H1 (cell line): ENCODE data around the gene IFT25. TPM values are rescaled to one million over a fixed set of nuclear protein-coding genes. Genes with fewer than 3 reads are reported as not detected.

Experiments used
- CTCF ChIA-PET: fragments of 300-600 bp; sonication (Branson Sonifier 250); formaldehyde crosslinking; loops from one replicate; lab custom pipeline; 2021; ENCODE audit not compliant: partially characterized antibody; lab: Charles Lee
- POLR2A ChIA-PET: fragments of 300-600 bp; sonication (Branson Sonifier 250); formaldehyde crosslinking; loops from one replicate; lab custom pipeline; 2021; ENCODE audit warnings: inconsistent platforms; ENCODE audit not compliant: partially characterized antibody; lab: Charles Lee
- DNase-seq, 2 experiments: peaks; one replicate each; pipeline versions ENCODE4 v3.0.0 to v3.0.0-alpha.2; 2010 to 2022; ENCODE audit warnings: low spot score in 2 of 2, low read depth in 1 of 2, mixed read lengths in 1 of 2
- FAIRE-seq: peaks from 2 replicates; lab custom pipeline; 2011; peaks lifted over from hg19 to GRCh38; lab: Jason Lieb, UNC
- H2AFZ ChIP-seq: 2 replicates; pipeline ENCODE4 v1.8.1; 2012; ENCODE audit warnings: low read length, inconsistent platforms
- H2AK5ac ChIP-seq: 2 replicates; pipeline ENCODE4 v1.6.1; 2013; ENCODE audit warnings: low read depth, low read length
- H2BK120ac ChIP-seq: replicated peaks from 2 replicates; pipeline ENCODE3; 2013; ENCODE audit warnings: low read depth, low read length, inconsistent platforms
- H2BK12ac ChIP-seq: 2 replicates; pipeline ENCODE4 v1.6.1; 2013; ENCODE audit warnings: low read depth, low read length
- H2BK15ac ChIP-seq: 2 replicates; pipeline ENCODE4 v1.6.1; 2013; ENCODE audit warnings: low read length
- H2BK20ac ChIP-seq: 2 replicates; pipeline ENCODE4 v1.6.1; 2013; ENCODE audit warnings: low read length
- H2BK5ac ChIP-seq: 2 replicates; pipeline ENCODE4 v1.6.1; 2013; ENCODE audit warnings: low read depth, low read length
- H3K14ac ChIP-seq: 2 replicates; pipeline ENCODE4 v1.6.1; 2013; ENCODE audit warnings: inconsistent platforms; ENCODE audit not compliant: insufficient read length
- H3K18ac ChIP-seq: 2 replicates; pipeline ENCODE4 v1.6.1; 2013; ENCODE audit warnings: low read length; ENCODE audit errors: extremely low read depth
- H3K23ac ChIP-seq: 2 replicates; pipeline ENCODE4 v1.6.1; 2013; ENCODE audit warnings: inconsistent platforms; ENCODE audit not compliant: insufficient read length
- H3K23me2 ChIP-seq: 2 replicates; pipeline ENCODE4 v1.6.1; 2013; ENCODE audit warnings: low read depth, low read length
- H3K27ac ChIP-seq: 2 replicates; pipeline ENCODE4 v1.6.1; 2011; ENCODE audit warnings: low read depth, low read length, inconsistent platforms
- H3K27me3 ChIP-seq, 4 experiments: replicated peaks in 1 of 4; 1 replicate in 1 of 4; 2 replicates in 3 of 4; pipeline versions ENCODE4 v1.6.1 to v1.8.1; 2011 to 2013; ENCODE audit warnings: low read length in 3 of 4, mild to moderate bottlenecking in 3 of 4, inconsistent platforms in 2 of 4, mixed read lengths in 2 of 4, moderate library complexity in 1 of 4; ENCODE audit not compliant: control insufficient read depth in 3 of 4, insufficient read depth in 3 of 4; ENCODE audit errors: extremely low read depth in 1 of 4
- H3K36me3 ChIP-seq, 4 experiments: 2 replicates each; pipeline versions ENCODE4 v1.6.1 to v1.8.1; 2011 to 2013; ENCODE audit warnings: mild to moderate bottlenecking in 4 of 4, low read length in 3 of 4, moderate library complexity in 2 of 4, control low read depth in 1 of 4, inconsistent platforms in 1 of 4; ENCODE audit not compliant: insufficient read depth in 4 of 4, control insufficient read depth in 2 of 4
- H3K4ac ChIP-seq: replicated peaks from 2 replicates; pipeline ENCODE3; 2013; ENCODE audit warnings: low read length, low read depth, mixed read lengths, inconsistent platforms; ENCODE audit not compliant: insufficient read length
- H3K4me1 ChIP-seq, 4 experiments: replicated peaks in 1 of 4; 1 replicate in 1 of 4; 2 replicates in 3 of 4; pipeline versions ENCODE4 v1.6.1 to v1.8.1; 2011 to 2013; ENCODE audit warnings: low read length in 3 of 4, inconsistent platforms in 2 of 4, mixed read lengths in 1 of 4; ENCODE audit not compliant: insufficient read depth in 4 of 4, control insufficient read depth in 3 of 4
- H3K4me2 ChIP-seq, 2 experiments: 2 replicates each; pipeline versions ENCODE4 v1.6.1 to v1.8.1; 2011 to 2013; ENCODE audit warnings: low read depth in 2 of 2, low read length in 2 of 2, control low read depth in 1 of 2, inconsistent platforms in 1 of 2, mild to moderate bottlenecking in 1 of 2; ENCODE audit not compliant: insufficient read depth in 1 of 2
- H3K4me3 ChIP-seq, 4 experiments: fragments of 200-600, 300-600 bp in 1 of 4; sonication (generic), shearing (Covaris generic), sonication (Bioruptor Twin) in 1 of 4; 2 replicates each; pipeline versions ENCODE4 v1.5.1 to v1.8.1; 2011 to 2016; ENCODE audit warnings: low read length in 4 of 4, low read depth in 3 of 4, control low read depth in 2 of 4, inconsistent platforms in 2 of 4, mild to moderate bottlenecking in 2 of 4, mixed read lengths in 1 of 4, moderate library complexity in 1 of 4; ENCODE audit not compliant: insufficient read depth in 2 of 4; ENCODE audit errors: extremely low read depth in 1 of 4
- H3K56ac ChIP-seq: replicated peaks from 2 replicates; pipeline ENCODE3; 2013; ENCODE audit warnings: low read depth, mild to moderate bottlenecking, mixed read lengths, low read length, inconsistent platforms; ENCODE audit not compliant: insufficient read length
- H3K79me1 ChIP-seq: 2 replicates; pipeline ENCODE4 v1.6.1; 2013; ENCODE audit warnings: low read depth, low read length, control low read depth
- H3K79me2 ChIP-seq, 2 experiments: 2 replicates each; pipeline versions ENCODE4 v1.6.1 to v1.8.1; 2012 to 2013; ENCODE audit warnings: low read length in 2 of 2, mild to moderate bottlenecking in 2 of 2, inconsistent platforms in 1 of 2; ENCODE audit not compliant: insufficient read depth in 2 of 2, control insufficient read depth in 1 of 2
- H3K9ac ChIP-seq, 4 experiments: replicated peaks in 1 of 4; 1 replicate in 1 of 4; 2 replicates in 3 of 4; pipeline versions ENCODE4 v1.6.1 to v1.8.1; 2011 to 2013; ENCODE audit warnings: low read depth in 3 of 4, low read length in 3 of 4, control low read depth in 2 of 4, mild to moderate bottlenecking in 2 of 4, moderate library complexity in 2 of 4, inconsistent platforms in 1 of 4; ENCODE audit errors: extremely low read depth in 1 of 4
- H3K9me3 ChIP-seq, 2 experiments: 2 replicates each; pipeline versions ENCODE4 v1.6.1 to v1.8.1; 2012 to 2013; ENCODE audit warnings: mild to moderate bottlenecking in 2 of 2, moderate library complexity in 2 of 2, control low read depth in 1 of 2, inconsistent platforms in 1 of 2, low read depth in 1 of 2, low read length in 1 of 2, mixed read lengths in 1 of 2; ENCODE audit not compliant: insufficient read depth in 2 of 2
- H4K20me1 ChIP-seq, 2 experiments: replicated peaks in 1 of 2; 2 replicates each; pipeline versions ENCODE3 to v1.8.1; 2011 to 2013; ENCODE audit warnings: inconsistent platforms in 2 of 2, low read length in 2 of 2, mild to moderate bottlenecking in 1 of 2; ENCODE audit not compliant: insufficient read depth in 2 of 2, control insufficient read depth in 1 of 2
- H4K5ac ChIP-seq: 2 replicates; pipeline ENCODE4 v1.6.1; 2013; ENCODE audit warnings: low read length, low read depth, mixed read lengths, inconsistent platforms; ENCODE audit not compliant: insufficient read length
- H4K8ac ChIP-seq: 2 replicates; pipeline ENCODE4 v1.8.0; 2013; ENCODE audit warnings: mild to moderate bottlenecking, moderate library complexity, low read length, inconsistent platforms; ENCODE audit not compliant: insufficient read depth; ENCODE audit errors: extremely low read depth
- H4K91ac ChIP-seq: replicated peaks from 2 replicates; pipeline ENCODE3; 2013; ENCODE audit warnings: low read length, mixed read lengths, inconsistent platforms; ENCODE audit not compliant: insufficient read length
- CEBPB ChIP-seq: IDR thresholded peaks from 2 replicates; pipeline ENCODE4 v1.6.1; 2012; ENCODE audit warnings: low read depth, low read length
- EGR1 ChIP-seq: IDR thresholded peaks from 2 replicates; pipeline ENCODE4 v1.6.1; 2011; ENCODE audit warnings: low read depth, low read length, borderline replicate concordance
- EZH2 ChIP-seq: fragments of 200-600 bp; sonication (generic); IDR thresholded peaks from 2 replicates; pipeline ENCODE4 v1.7.1; 2012; ENCODE audit warnings: low read depth, mild to moderate bottlenecking, moderate library complexity, low read length, inconsistent platforms; ENCODE audit not compliant: severe bottlenecking
- FOSL1 ChIP-seq: IDR thresholded peaks from 2 replicates; pipeline ENCODE4 v1.6.1; 2011; ENCODE audit warnings: mild to moderate bottlenecking, low read depth, low read length, moderate library complexity; ENCODE audit not compliant: insufficient read depth
- HDAC6 ChIP-seq: IDR thresholded peaks from one replicate; pipeline ENCODE4 v1.7.1; 2012; ENCODE audit warnings: low read depth, mild to moderate bottlenecking, inconsistent platforms, low read length, moderate library complexity
- KDM1A ChIP-seq: fragments of 200-600, 300-600 bp; sonication (generic); IDR thresholded peaks from 2 replicates; pipeline ENCODE4 v1.7.1; 2016; ENCODE audit warnings: mild to moderate bottlenecking, low read length, borderline replicate concordance
- POU5F1 ChIP-seq: IDR thresholded peaks from 2 replicates; pipeline ENCODE4 v1.6.1; 2011; ENCODE audit warnings: low read depth, mild to moderate bottlenecking, low read length, moderate library complexity
- RNF2 ChIP-seq: fragments of 200-900, 300-1000 bp; sonication (generic); IDR thresholded peaks from 2 replicates; pipeline ENCODE4 v1.7.1; 2016; ENCODE audit warnings: borderline replicate concordance, low read depth, mild to moderate bottlenecking, antibody characterized with exemption, low read length; ENCODE audit not compliant: poor library complexity, severe bottlenecking; ENCODE audit errors: missing control alignments
- SIRT6 ChIP-seq: IDR thresholded peaks from one replicate; pipeline ENCODE4 v1.7.1; 2012; ENCODE audit warnings: low read length, inconsistent platforms
- SP1 ChIP-seq: IDR thresholded peaks from 2 replicates; pipeline ENCODE4 v1.6.1; 2011; ENCODE audit warnings: low read depth, low read length
- SP4 ChIP-seq: IDR thresholded peaks from 2 replicates; pipeline ENCODE4 v1.6.1; 2012; ENCODE audit warnings: low read length, inconsistent platforms
- polyA plus RNA-seq, 7 experiments: library from polyadenylated mRNA; depleted of rRNA in 3 of 7; stranded (reverse) in 5 of 7; unstranded in 2 of 7; fragments of >200 nt in 5 of 7; fragments of 200-250 nt in 2 of 7; gene quantifications; 1 replicate in 5 of 7; 2 replicates in 1 of 7; 4 replicates in 1 of 7; pipeline versions ENCODE4 v1.2.1 to v1.2.3, GENCODE V29; 2011 to 2013; ENCODE audit warnings: missing spikeins in 2 of 7, mixed read lengths in 2 of 7
- total RNA-seq: library from RNA; stranded (reverse); fragmentation: NEBNext Ultra II Directional; extraction: Animal tissue kit (Norgen Biotek cat#: 25700); gene quantifications from 2 replicates; pipeline ENCODE4 v1.2.1, GENCODE V29; 2021
- TF ChIP-seq, protein P1 (sequence below): IDR thresholded peaks from 2 replicates; pipeline ENCODE4 v1.6.1; 2012; ENCODE audit warnings: low read length, inconsistent platforms
- TF ChIP-seq, protein P2 (sequence below): IDR thresholded peaks from 2 replicates; pipeline ENCODE4 v1.6.1; 2012; ENCODE audit warnings: inconsistent platforms

Gene IFT25
- total and polyA plus RNA-seq, 2 of the 8 experiments (the other 6 are each of a cell fraction or from before 2014, with no cell fraction given): 15.0 to 36.3 TPM

DNA sequence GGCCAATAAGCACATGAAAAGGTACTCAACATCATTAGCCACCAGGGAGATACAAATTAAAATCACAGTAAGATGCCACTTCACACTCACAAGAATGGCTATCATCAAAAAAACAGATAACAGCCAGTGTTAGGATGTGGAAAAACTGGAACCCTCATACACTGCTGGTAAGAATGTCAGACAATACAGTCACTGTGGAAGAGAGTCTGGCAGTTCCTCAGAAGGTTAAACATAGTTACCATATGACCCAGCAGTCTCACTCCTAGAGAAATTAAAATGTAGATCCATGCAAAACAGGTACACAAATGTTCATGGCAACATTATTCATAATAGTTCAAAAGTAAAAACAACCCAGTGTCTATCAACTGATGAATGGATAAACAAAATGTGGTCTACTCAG, 39.2 kb upstream of the IFT25 start:
- Histone ChIP-seq H3K27ac (no peak overlapping the region), H3K4me3 (no peak overlapping the region), H3K79me2 (no peaks in the 10 kb centered on the region), H3K4ac (no peak overlapping the region), H2BK20ac (no peak overlapping the region), H3K79me1 (no peaks in the 10 kb centered on the region), H2BK5ac (no peak overlapping the region), H3K4me1 (peaks cover 0 to 5% (median 0%) of the 10 kb centered on the region in 4 experiments; a peak in 2 of 7 replicates), H2BK12ac (no peak overlapping the region), H3K36me3 (no peaks in the 10 kb centered on the region), H3K18ac (no peak overlapping the region), H3K56ac (no peak overlapping the region), H4K5ac (no peak overlapping the region), H3K9me3 (no peaks in the 10 kb centered on the region), H4K8ac (no peak overlapping the region), H4K20me1 (no peaks in the 10 kb centered on the region), H2BK120ac (no peak overlapping the region), H3K14ac (no peak overlapping the region), H3K23me2 (peaks cover 2% of the 10 kb centered on the region; the same call in 1 of the 2 replicates), H3K23ac (no peak overlapping the region), H2AK5ac (no peak overlapping the region), H3K4me2 (no peak overlapping the region), H3K9ac (no peak overlapping the region), H2BK15ac (no peak overlapping the region), H3K27me3 (peaks cover 0 to 2% (median 0%) of the 10 kb centered on the region in 4 experiments; a peak in 1 of 7 replicates), H4K91ac (no peak overlapping the region), H2AFZ (no peak overlapping the region)
- FAIRE-seq: no peak
- no peak for DNase-seq
- ChIA-PET CTCF (no interaction called here), POLR2A (no interaction called here)
- TF ChIP-seq, protein P1, sequence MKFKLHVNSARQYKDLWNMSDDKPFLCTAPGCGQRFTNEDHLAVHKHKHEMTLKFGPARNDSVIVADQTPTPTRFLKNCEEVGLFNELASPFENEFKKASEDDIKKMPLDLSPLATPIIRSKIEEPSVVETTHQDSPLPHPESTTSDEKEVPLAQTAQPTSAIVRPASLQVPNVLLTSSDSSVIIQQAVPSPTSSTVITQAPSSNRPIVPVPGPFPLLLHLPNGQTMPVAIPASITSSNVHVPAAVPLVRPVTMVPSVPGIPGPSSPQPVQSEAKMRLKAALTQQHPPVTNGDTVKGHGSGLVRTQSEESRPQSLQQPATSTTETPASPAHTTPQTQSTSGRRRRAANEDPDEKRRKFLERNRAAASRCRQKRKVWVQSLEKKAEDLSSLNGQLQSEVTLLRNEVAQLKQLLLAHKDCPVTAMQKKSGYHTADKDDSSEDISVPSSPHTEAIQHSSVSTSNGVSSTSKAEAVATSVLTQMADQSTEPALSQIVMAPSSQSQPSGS: no peak
- TF ChIP-seq EZH2 (no peak), CEBPB (no peak), FOSL1 (no peak), SP1 (no peak), EGR1 (no peak), KDM1A (no peak), POU5F1 (no peak), SIRT6 (no peak), SP4 (no peak), RNF2 (no peak), HDAC6 (no peak)
- TF ChIP-seq, protein P2, sequence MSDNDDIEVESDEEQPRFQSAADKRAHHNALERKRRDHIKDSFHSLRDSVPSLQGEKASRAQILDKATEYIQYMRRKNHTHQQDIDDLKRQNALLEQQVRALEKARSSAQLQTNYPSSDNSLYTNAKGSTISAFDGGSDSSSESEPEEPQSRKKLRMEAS: no peak
